Vagina (tissue), 2 donors: ENCODE data around the gene GALR2.

Experiments used
- POLR2AphosphoS5 ChIP-seq, 2 donors: sonication (generic); formaldehyde crosslinking; IDR thresholded peaks; one replicate each; pipeline ENCODE4 v1.9.0; 2017; ENCODE audit warnings: antibody characterized with exemption in 2 of 2, mild to moderate bottlenecking in 2 of 2, low read depth in 1 of 2; ENCODE audit not compliant: insufficient read depth in 1 of 2
- TF ChIP-seq, protein P1 (sequence below), 3 experiments: fragments of 450-650 bp in 2 of 3; fragments of 200-600 bp in 1 of 3; sonication (generic) in 1 of 3; IDR thresholded peaks; one replicate each; pipeline ENCODE4 v1.5.1; 2017 to 2019; ENCODE audit warnings: antibody characterized with exemption in 3 of 3, mild to moderate bottlenecking in 2 of 3, moderate library complexity in 2 of 3

GRCh38 chr17:76121932-76122430 lies 47.4 kb downstream of the GALR2 start:
- TF ChIP-seq, protein P1, sequence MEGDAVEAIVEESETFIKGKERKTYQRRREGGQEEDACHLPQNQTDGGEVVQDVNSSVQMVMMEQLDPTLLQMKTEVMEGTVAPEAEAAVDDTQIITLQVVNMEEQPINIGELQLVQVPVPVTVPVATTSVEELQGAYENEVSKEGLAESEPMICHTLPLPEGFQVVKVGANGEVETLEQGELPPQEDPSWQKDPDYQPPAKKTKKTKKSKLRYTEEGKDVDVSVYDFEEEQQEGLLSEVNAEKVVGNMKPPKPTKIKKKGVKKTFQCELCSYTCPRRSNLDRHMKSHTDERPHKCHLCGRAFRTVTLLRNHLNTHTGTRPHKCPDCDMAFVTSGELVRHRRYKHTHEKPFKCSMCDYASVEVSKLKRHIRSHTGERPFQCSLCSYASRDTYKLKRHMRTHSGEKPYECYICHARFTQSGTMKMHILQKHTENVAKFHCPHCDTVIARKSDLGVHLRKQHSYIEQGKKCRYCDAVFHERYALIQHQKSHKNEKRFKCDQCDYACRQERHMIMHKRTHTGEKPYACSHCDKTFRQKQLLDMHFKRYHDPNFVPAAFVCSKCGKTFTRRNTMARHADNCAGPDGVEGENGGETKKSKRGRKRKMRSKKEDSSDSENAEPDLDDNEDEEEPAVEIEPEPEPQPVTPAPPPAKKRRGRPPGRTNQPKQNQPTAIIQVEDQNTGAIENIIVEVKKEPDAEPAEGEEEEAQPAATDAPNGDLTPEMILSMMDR (IDR thresholded peaks at IDR 0.05), result no peak
- peak in 1 of 2 donors; percentile 17 for TF ChIP-seq POLR2AphosphoS5 (IDR thresholded peaks at IDR 0.05; ENCODE audit: insufficient read depth in 1 of 2, low read depth in 1 of 2)
